Neuronal stem cell (in vitro differentiated cells): Measurements from ENCODE around the gene CTAG2.
"Not testable (repeated sequence)": the region's sequence is repeated elsewhere in the genome, so short reads cannot be mapped to it uniquely, and the experiment has no call there.

Experiments
- DNase-seq: peaks from one replicate; pipeline ENCODE4 v3.0.0-alpha.2; 2013; ENCODE audit warnings: low spot score
- H2AFZ ChIP-seq: one replicate; pipeline ENCODE4 v1.6.1; 2013; ENCODE audit warnings: mild to moderate bottlenecking, low read length, inconsistent platforms
- H2AK5ac ChIP-seq: 2 replicates; pipeline ENCODE4 v1.6.1; 2013; ENCODE audit warnings: low read depth, mild to moderate bottlenecking, inconsistent platforms, low read length, moderate library complexity, mixed read lengths
- H2BK120ac ChIP-seq: 2 replicates; pipeline ENCODE4 v1.6.1; 2013; ENCODE audit warnings: low read depth, mild to moderate bottlenecking, inconsistent platforms, low read length, moderate library complexity, mixed read lengths
- H2BK12ac ChIP-seq: one replicate; pipeline ENCODE4 v1.6.1; 2013; ENCODE audit warnings: low read length, inconsistent platforms
- H2BK15ac ChIP-seq: 2 replicates; pipeline ENCODE4 v1.6.1; 2013; ENCODE audit warnings: mild to moderate bottlenecking, low read length, inconsistent platforms, mixed read lengths
- H2BK5ac ChIP-seq: one replicate; pipeline ENCODE4 v1.6.1; 2013; ENCODE audit warnings: inconsistent platforms, mild to moderate bottlenecking, low read length, moderate library complexity
- H3K14ac ChIP-seq: one replicate; pipeline ENCODE4 v1.6.1; 2013; ENCODE audit warnings: low read length, inconsistent platforms
- H3K18ac ChIP-seq: 2 replicates; pipeline ENCODE4 v1.6.1; 2013; ENCODE audit warnings: low read length, inconsistent platforms
- H3K23ac ChIP-seq: 2 replicates; pipeline ENCODE4 v1.6.1; 2013; ENCODE audit warnings: low read depth, mild to moderate bottlenecking, mixed read lengths, low read length, inconsistent platforms; ENCODE audit not compliant: poor library complexity
- H3K27ac ChIP-seq: replicated peaks from 3 replicates; pipeline ENCODE4 v1.5.1; 2013; ENCODE audit warnings: low read length, inconsistent platforms
- H3K27me3 ChIP-seq, 3 experiments: 2 replicates each; pipeline ENCODE4 v1.6.1; 2013; ENCODE audit warnings: low read length in 3 of 3, mild to moderate bottlenecking in 2 of 3, inconsistent platforms in 1 of 3, low read depth in 1 of 3, mixed read lengths in 1 of 3, moderate library complexity in 1 of 3; ENCODE audit not compliant: control insufficient read depth in 3 of 3, insufficient read depth in 3 of 3
- H3K36me3 ChIP-seq, 2 donors: replicated peaks in 1 of 2; 2 replicates each; pipeline ENCODE4 v1.6.1; 2013; ENCODE audit warnings: low read length in 2 of 2; ENCODE audit not compliant: control insufficient read depth in 2 of 2, insufficient read depth in 2 of 2
- H3K4ac ChIP-seq: 2 replicates; pipeline ENCODE4 v1.6.1; 2013; ENCODE audit warnings: inconsistent platforms, mild to moderate bottlenecking, low read length, moderate library complexity
- H3K4me1 ChIP-seq, 2 donors: 1 replicate in 1 of 2; 2 replicates in 1 of 2; pipeline ENCODE4 v1.6.1; 2013; ENCODE audit warnings: low read length in 2 of 2, low read depth in 1 of 2; ENCODE audit not compliant: control insufficient read depth in 2 of 2, insufficient read depth in 1 of 2
- H3K4me2 ChIP-seq: one replicate; pipeline ENCODE4 v1.6.1; 2013; ENCODE audit warnings: mild to moderate bottlenecking, low read length, inconsistent platforms; ENCODE audit not compliant: insufficient read depth, poor library complexity, severe bottlenecking
- H3K4me3 ChIP-seq, 2 donors: 2 replicates each; pipeline ENCODE4 v1.5.1; 2013; ENCODE audit warnings: low read length in 2 of 2, mild to moderate bottlenecking in 2 of 2, inconsistent platforms in 1 of 2, moderate library complexity in 1 of 2
- H3K79me1 ChIP-seq: one replicate; pipeline ENCODE4 v1.6.1; 2013; ENCODE audit warnings: low read depth, mild to moderate bottlenecking, inconsistent platforms, low read length, moderate library complexity
- H3K9ac ChIP-seq: one replicate; pipeline ENCODE4 v1.6.1; 2013; ENCODE audit warnings: mild to moderate bottlenecking, low read depth, low read length, inconsistent platforms; ENCODE audit not compliant: poor library complexity
- H3K9me3 ChIP-seq, 2 donors: replicated peaks in 1 of 2; 2 replicates each; pipeline versions ENCODE3 to v1.6.1; 2013; ENCODE audit warnings: low read length in 2 of 2, mild to moderate bottlenecking in 2 of 2, inconsistent platforms in 1 of 2, low read depth in 1 of 2, mixed read lengths in 1 of 2, moderate library complexity in 1 of 2; ENCODE audit not compliant: control insufficient read depth in 2 of 2, insufficient read depth in 1 of 2
- H4K8ac ChIP-seq: one replicate; pipeline ENCODE4 v1.6.1; 2013; ENCODE audit warnings: low read depth, mild to moderate bottlenecking, inconsistent platforms, low read length, moderate library complexity
- H4K91ac ChIP-seq: one replicate; pipeline ENCODE4 v1.6.1; 2013; ENCODE audit warnings: low read length, low read depth, mild to moderate bottlenecking, inconsistent platforms; ENCODE audit not compliant: poor library complexity
- WGBS, 2 donors: extraction: QIAGEN DNeasy Blood & Tissue Kit; methylation state at CpG; one replicate each; pipeline ENCODE4 v1.1.7; 2013; ENCODE audit warnings: missing lambda C conversion rate in 2 of 2, mixed read lengths in 1 of 2; ENCODE audit not compliant: insufficient read length in 2 of 2, insufficient replicate concordance in 1 of 2; ENCODE audit errors: extremely low coverage in 2 of 2; 5-methylcytosine and 5-hydroxymethylcytosine counted together

Gene CTAG2

DNA sequence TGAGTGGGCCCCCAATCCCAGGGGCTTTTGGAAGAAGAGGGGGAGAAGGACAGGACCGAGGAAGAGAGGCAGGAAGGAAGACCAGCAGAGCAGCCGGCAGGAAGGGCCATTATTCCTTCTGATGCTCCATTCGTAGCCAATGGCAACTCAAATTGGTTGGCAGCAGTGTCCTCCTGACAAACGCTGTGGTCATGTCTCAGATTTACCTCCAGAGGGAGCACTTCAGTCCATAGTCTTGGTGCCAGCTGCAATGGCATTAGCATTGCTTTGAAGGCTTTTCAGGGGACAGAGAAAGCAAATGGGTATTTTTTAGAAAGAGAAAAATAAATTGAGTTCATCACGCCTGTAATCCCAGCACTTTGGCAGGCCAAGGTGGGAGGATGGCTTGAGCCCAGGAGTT, 24.4 kb downstream of the CTAG2 start:
- H4K8ac ChIP-seq, H2AFZ ChIP-seq, H2BK5ac ChIP-seq, H3K4me2 ChIP-seq, H4K91ac ChIP-seq, H3K36me3 ChIP-seq, H2AK5ac ChIP-seq, H3K27me3 ChIP-seq, H2BK12ac ChIP-seq, H3K4me3 ChIP-seq, H2BK15ac ChIP-seq, H3K9ac ChIP-seq, H2BK120ac ChIP-seq, H3K4me1 ChIP-seq, H3K23ac ChIP-seq, H3K14ac ChIP-seq, H3K18ac ChIP-seq, H3K9me3 ChIP-seq, H3K4ac ChIP-seq, H3K79me1 ChIP-seq, DNase-seq, H3K27ac ChIP-seq: not testable (repeated sequence)
- WGBS, 2 donors = no CpG with 5 or more reads among the region's 5 CpGs

DNA sequence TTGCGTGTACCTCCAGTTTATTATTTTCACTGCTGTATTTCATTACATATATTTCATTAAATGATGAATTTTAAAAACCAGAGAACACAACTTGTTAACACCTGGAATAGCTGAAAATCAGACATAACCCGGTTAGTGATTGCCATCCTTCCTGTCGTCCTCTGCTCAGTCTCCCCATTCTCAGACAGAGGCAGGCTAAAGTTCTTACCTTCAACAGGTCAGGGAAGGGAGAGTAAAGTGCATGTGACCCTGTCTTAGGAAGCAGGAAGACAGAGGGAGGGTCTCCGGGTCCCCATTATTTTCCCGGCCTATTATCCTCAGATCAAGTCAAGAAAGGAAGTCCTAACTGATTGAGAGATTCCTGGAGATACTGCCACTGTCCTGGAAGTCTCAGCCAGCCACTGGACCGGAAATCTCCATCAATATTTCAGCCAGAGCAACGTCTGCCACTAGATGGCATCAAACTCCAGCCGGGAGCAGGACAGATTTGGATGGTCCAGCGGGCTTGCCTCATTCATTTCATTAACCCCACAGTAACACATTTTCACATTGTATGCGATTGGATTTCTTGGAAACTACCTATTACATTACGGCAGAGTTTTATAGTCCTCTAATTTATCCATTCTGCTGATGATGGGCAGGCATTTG, 32.5 kb downstream of the CTAG2 start:
- not testable (repeated sequence) for H3K4me2 ChIP-seq, H2AFZ ChIP-seq, H3K36me3 ChIP-seq, H3K9ac ChIP-seq, H3K4me1 ChIP-seq, H3K4me3 ChIP-seq, H2BK5ac ChIP-seq, H2AK5ac ChIP-seq, H3K27ac ChIP-seq, H3K27me3 ChIP-seq, H3K18ac ChIP-seq, H3K9me3 ChIP-seq, H3K23ac ChIP-seq, H3K4ac ChIP-seq, H4K91ac ChIP-seq, H2BK120ac ChIP-seq, H2BK15ac ChIP-seq, H3K14ac ChIP-seq, H4K8ac ChIP-seq, DNase-seq, H2BK12ac ChIP-seq, H3K79me1 ChIP-seq
- no CpG with 5 or more reads among the region's 11 CpGs for WGBS, 2 donors

DNA sequence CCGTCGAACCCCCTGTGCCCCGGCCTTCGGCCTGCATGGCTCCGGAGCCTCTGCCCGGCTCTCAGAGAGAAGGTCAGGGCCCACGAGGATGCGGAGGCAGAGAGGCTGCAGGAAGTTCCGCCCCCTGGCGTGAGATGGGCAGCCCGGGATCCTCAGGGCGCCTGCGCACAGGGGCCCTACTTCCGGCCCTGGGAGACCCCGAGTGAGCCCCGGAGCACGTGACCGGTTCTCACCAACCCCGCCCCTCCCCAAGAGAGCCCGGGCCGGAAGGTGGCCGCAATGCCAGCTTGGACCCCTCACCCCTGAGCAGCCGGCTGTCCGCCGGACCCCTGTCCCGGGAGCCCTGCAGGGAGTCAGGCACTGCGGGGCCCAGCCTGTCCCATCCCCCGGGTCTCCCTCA, 34.2 kb downstream of the CTAG2 start, which contains the start of gene CTAG1B:
Gene CTAG1B (minus strand): TSS at position 101 of the 400 bp plus-strand sequence. CDS start 64 bp downstream, at position 37.
- not testable (repeated sequence) for H3K23ac ChIP-seq, H3K9ac ChIP-seq, H2AK5ac ChIP-seq, H4K8ac ChIP-seq, H3K9me3 ChIP-seq, H2BK15ac ChIP-seq, H3K4ac ChIP-seq, H3K4me2 ChIP-seq, H3K79me1 ChIP-seq, H2AFZ ChIP-seq, H3K27ac ChIP-seq, H3K27me3 ChIP-seq, H2BK12ac ChIP-seq, H2BK120ac ChIP-seq, DNase-seq, H3K4me1 ChIP-seq, H3K18ac ChIP-seq, H3K14ac ChIP-seq, H2BK5ac ChIP-seq, H4K91ac ChIP-seq, H3K36me3 ChIP-seq, H3K4me3 ChIP-seq
- WGBS, 2 donors = no CpG with 5 or more reads among the region's 28 CpGs

DNA sequence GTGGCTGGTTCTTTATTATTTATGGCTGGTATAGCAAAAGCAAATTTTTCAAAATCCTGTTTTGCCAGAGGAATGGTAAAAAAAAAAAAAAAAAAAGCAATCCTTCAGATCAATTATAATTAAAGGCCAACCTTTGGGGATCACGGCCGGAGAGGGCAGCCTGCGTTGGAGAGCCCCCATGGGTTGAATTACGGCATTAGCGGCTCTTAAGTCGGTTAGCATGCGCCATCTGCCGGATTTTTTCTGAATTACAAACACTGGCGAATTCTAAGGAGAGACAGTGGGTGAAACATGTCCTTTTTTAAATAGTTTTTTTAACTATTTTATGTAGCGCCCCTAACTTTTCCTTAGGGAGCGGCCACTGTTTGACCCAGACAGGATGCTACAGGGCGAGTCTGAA, 39.8 kb downstream of the CTAG2 start:
- H3K4ac ChIP-seq, H2AFZ ChIP-seq, H3K36me3 ChIP-seq, DNase-seq, H3K27ac ChIP-seq, H4K8ac ChIP-seq, H3K79me1 ChIP-seq, H3K27me3 ChIP-seq, H3K4me1 ChIP-seq, H3K9ac ChIP-seq, H3K18ac ChIP-seq, H3K9me3 ChIP-seq, H3K4me2 ChIP-seq, H3K14ac ChIP-seq, H2BK5ac ChIP-seq, H3K23ac ChIP-seq, H3K4me3 ChIP-seq, H4K91ac ChIP-seq, H2BK15ac ChIP-seq, H2BK12ac ChIP-seq, H2BK120ac ChIP-seq, H2AK5ac ChIP-seq: not testable (repeated sequence)
- no CpG with 5 or more reads among the region's 12 CpGs for WGBS, 2 donors
